Inferior parietal cortex (tissue), 1 donor: ENCODE measurements around the gene KIF18B.
A peak's percentile ranks its signal among the peaks of the same experiment; 100 is the strongest.

Source experiments
- DNase-seq: peaks from one replicate; pipeline ENCODE4 v3.0.0-alpha.2; 2016; ENCODE audit errors: extremely low spot score

The KIF18B gene

GRCh38 chr17:44905006-44906000 lies 42.3 kb downstream of the KIF18B start:
- no peak for DNase-seq

GRCh38 chr17:44904001-44904984 lies 43.3 kb downstream of the KIF18B start:
- DNase-seq, result no peak

- DNase-seq, result no peak
These were observed 44.4 kb downstream of the KIF18B start for GRCh38 chr17:44903012-44903685.

- DNase-seq, result no peak
These were observed 45.3 kb downstream of the KIF18B start for GRCh38 chr17:44902135-44902760.

GRCh38 chr17:44901411-44901921 lies 46.1 kb downstream of the KIF18B start:
- no peak for DNase-seq

- peak; percentile 39 for DNase-seq
These were observed 46.7 kb downstream of the KIF18B start for GRCh38 chr17:44900894-44901293.

- peak; percentile 90 for DNase-seq
These were observed 48.3 kb downstream of the KIF18B start, which contains the start of gene EFTUD2 for GRCh38 chr17:44899074-44899782. TSS of gene EFTUD2 (minus strand) at chr17:44899445. CDS start at chr17:44894521, 4,924 bp downstream.

- DNase-seq, result no peak
These were observed 48.9 kb downstream of the KIF18B start for GRCh38 chr17:44898768-44899073.

GRCh38 chr17:44894642-44895041 lies 52.9 kb downstream of the KIF18B start:
- no peak for DNase-seq

- no peak for DNase-seq
These were observed 55.3 kb downstream of the KIF18B start for GRCh38 chr17:44892250-44892649.

- DNase-seq, result no peak
These were observed 58.6 kb downstream of the KIF18B start for GRCh38 chr17:44889003-44889402.

GRCh38 chr17:44887971-44888954 lies 59.3 kb downstream of the KIF18B start:
- no peak for DNase-seq

- DNase-seq, result no peak
These were observed 60.6 kb downstream of the KIF18B start for GRCh38 chr17:44887016-44887415.

GRCh38 chr17:44884941-44885340 lies 62.6 kb downstream of the KIF18B start:
- DNase-seq, result no peak

- no peak for DNase-seq
These were observed 66.4 kb downstream of the KIF18B start for GRCh38 chr17:44881145-44881544.

GRCh38 chr17:44880062-44880461 lies 67.5 kb downstream of the KIF18B start:
- DNase-seq, result no peak

GRCh38 chr17:44879376-44879775 lies 68.2 kb downstream of the KIF18B start:
- DNase-seq, result no peak

GRCh38 chr17:44878627-44879221 lies 68.8 kb downstream of the KIF18B start:
- DNase-seq, result peak; percentile 72

- DNase-seq, result no peak
These were observed 70.5 kb downstream of the KIF18B start for GRCh38 chr17:44877121-44877520.
